ENCODE results near the gene HS3ST6.

The HS3ST6 gene

DNA sequence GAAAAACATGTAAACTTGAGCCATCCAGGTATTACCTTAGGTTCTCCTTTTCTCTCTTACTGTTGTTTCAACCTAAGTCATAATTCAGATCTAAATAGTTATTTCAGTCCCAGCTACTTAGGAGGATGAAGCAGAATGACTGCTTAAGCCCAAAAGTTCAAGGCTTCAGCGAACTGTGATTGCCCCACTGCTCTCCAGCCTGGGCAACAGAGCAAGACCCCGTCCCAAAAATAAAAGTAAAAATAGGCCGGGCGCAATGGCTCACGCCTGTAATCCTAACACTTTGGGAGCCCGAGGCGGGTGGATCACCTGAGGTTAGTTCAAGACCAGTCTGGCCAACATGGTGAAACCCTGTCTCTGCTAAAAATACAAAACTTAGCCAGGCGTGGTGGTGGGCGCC lies 55.8 kb downstream of the HS3ST6 start:
- H3K27me3 ChIP-seq (ENCODE audit: insufficient read depth, low read length, poor library complexity, severe bottlenecking): no peaks in the 10 kb centered on the region
- H3F3A ChIP-seq (ENCODE audit: low read depth): no peaks in the 10 kb centered on the region
- no peak overlapping the region for H3K4me2 ChIP-seq (ENCODE audit: low read depth, low read length, poor library complexity, severe bottlenecking)
- no peak overlapping the region for H3K4me3 ChIP-seq (ENCODE audit: low read length, poor library complexity, severe bottlenecking)
- H2AFZ ChIP-seq (ENCODE audit: low read length): no peak overlapping the region
- TF ChIP-seq EZH2phosphoT487 (IDR thresholded peaks at IDR 0.05; ENCODE audit: borderline replicate concordance): no peak
- TF ChIP-seq, protein P1, sequence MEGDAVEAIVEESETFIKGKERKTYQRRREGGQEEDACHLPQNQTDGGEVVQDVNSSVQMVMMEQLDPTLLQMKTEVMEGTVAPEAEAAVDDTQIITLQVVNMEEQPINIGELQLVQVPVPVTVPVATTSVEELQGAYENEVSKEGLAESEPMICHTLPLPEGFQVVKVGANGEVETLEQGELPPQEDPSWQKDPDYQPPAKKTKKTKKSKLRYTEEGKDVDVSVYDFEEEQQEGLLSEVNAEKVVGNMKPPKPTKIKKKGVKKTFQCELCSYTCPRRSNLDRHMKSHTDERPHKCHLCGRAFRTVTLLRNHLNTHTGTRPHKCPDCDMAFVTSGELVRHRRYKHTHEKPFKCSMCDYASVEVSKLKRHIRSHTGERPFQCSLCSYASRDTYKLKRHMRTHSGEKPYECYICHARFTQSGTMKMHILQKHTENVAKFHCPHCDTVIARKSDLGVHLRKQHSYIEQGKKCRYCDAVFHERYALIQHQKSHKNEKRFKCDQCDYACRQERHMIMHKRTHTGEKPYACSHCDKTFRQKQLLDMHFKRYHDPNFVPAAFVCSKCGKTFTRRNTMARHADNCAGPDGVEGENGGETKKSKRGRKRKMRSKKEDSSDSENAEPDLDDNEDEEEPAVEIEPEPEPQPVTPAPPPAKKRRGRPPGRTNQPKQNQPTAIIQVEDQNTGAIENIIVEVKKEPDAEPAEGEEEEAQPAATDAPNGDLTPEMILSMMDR (conservative IDR thresholded peaks at IDR 0.05; ENCODE audit: low read length): no peak
- no peaks in the 10 kb centered on the region for H3K79me2 ChIP-seq (ENCODE audit: insufficient read depth, low read length)
- no peaks in the 10 kb centered on the region for H3K9me3 ChIP-seq (ENCODE audit: insufficient read depth, low read depth, low read length)
- no peaks in the 10 kb centered on the region for H4K20me1 ChIP-seq (ENCODE audit: insufficient read depth, low read length, poor library complexity, severe bottlenecking)
- no peaks in the 10 kb centered on the region for H3K36me3 ChIP-seq (ENCODE audit: insufficient read depth, low read length)
- no peaks in the 10 kb centered on the region for H3K4me1 ChIP-seq (ENCODE audit: insufficient read depth, low read length, poor library complexity, severe bottlenecking)
- no peak overlapping the region for H3K9ac ChIP-seq (ENCODE audit: low read depth, low read length, poor library complexity, severe bottlenecking)
- no peaks in the 10 kb centered on the region for H3K9me2 ChIP-seq (replicated peaks; ENCODE audit: low read depth, low read length)

DNA sequence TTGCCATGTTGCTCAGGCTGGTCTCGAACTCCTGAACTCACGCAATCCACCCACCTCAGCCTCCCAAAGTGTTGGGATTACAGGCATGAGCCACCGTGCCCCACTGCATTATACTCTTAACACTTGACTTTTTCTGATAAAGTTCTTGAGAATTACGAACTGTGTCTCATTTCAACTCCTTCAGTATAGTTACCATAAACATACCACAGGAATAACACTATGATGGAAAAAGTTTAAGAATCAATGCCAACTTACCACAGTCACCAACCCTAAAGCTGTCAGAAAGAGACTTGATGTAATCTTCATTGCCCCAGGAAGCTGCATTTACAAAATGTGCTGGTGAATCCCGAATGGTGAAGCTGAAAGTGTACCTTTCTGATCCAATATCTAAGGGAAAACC lies 56.5 kb downstream of the HS3ST6 start:
- Histone ChIP-seq H3K27me3 (ENCODE audit: insufficient read depth, low read length, poor library complexity, severe bottlenecking) (no peaks in the 10 kb centered on the region), H3K9ac (ENCODE audit: low read depth, low read length, poor library complexity, severe bottlenecking) (no peak overlapping the region), H3K9me2 (replicated peaks; ENCODE audit: low read depth, low read length) (no peaks in the 10 kb centered on the region), H3K4me2 (ENCODE audit: low read depth, low read length, poor library complexity, severe bottlenecking) (no peak overlapping the region), H3F3A (ENCODE audit: low read depth) (no peaks in the 10 kb centered on the region), H3K4me3 (ENCODE audit: low read length, poor library complexity, severe bottlenecking) (no peak overlapping the region), H3K79me2 (ENCODE audit: insufficient read depth, low read length) (no peaks in the 10 kb centered on the region), H2AFZ (ENCODE audit: low read length) (no peak overlapping the region), H3K36me3 (ENCODE audit: insufficient read depth, low read length) (no peaks in the 10 kb centered on the region), H3K9me3 (ENCODE audit: insufficient read depth, low read depth, low read length) (no peaks in the 10 kb centered on the region), H3K4me1 (ENCODE audit: insufficient read depth, low read length, poor library complexity, severe bottlenecking) (no peaks in the 10 kb centered on the region), H4K20me1 (ENCODE audit: insufficient read depth, low read length, poor library complexity, severe bottlenecking) (no peaks in the 10 kb centered on the region)
- TF ChIP-seq, protein P1 (conservative IDR thresholded peaks at IDR 0.05; ENCODE audit: low read length): no peak
- TF ChIP-seq EZH2phosphoT487 (IDR thresholded peaks at IDR 0.05; ENCODE audit: borderline replicate concordance): no peak

All from Loucy (cell line).